Fibroblast of the aortic adventitia (primary cell): ENCODE measurements around the gene ACTR1A. TPM values are rescaled to one million over a fixed set of nuclear protein-coding genes. Genes with fewer than 3 reads are reported as not detected.

ENCODE experiments used
- DNase-seq: peaks from one replicate; pipeline ENCODE4 v3.0.0-alpha.2; 2010; ENCODE audit warnings: low read depth
- H3K4me3 ChIP-seq: 2 replicates; pipeline ENCODE4 v1.5.1; 2011; ENCODE audit warnings: low read depth, mild to moderate bottlenecking, control low read depth, low read length, moderate library complexity
- CTCF ChIP-seq: IDR thresholded peaks from 2 replicates; pipeline ENCODE4 v1.5.1; 2011; ENCODE audit warnings: mild to moderate bottlenecking, low read length, control low read depth, inconsistent platforms; ENCODE audit not compliant: insufficient read depth
- total RNA-seq: library from RNA; depleted of rRNA; stranded (reverse); fragments of >200 nt; gene quantifications from 2 replicates; pipeline ENCODE4 v1.2.3, GENCODE V29; 2012; ENCODE audit warnings: low replicate concordance

The ACTR1A gene
- total RNA-seq, 1 donor: 105 TPM

- H3K4me3 ChIP-seq: peak overlapping the region; percentile 75
- no peak for DNase-seq
- TF ChIP-seq CTCF: no peak
Measured at GRCh38 chr10:102450124-102450373, 52.5 kb downstream of the ACTR1A start.

- no peak for TF ChIP-seq CTCF
- peak overlapping the region; percentile 75 for H3K4me3 ChIP-seq
- DNase-seq: peak; percentile 37
Measured at GRCh38 chr10:102449321-102450123, 53.0 kb downstream of the ACTR1A start.

- DNase-seq: no peak
- no peak for TF ChIP-seq CTCF
- no peak overlapping the region for H3K4me3 ChIP-seq
Measured at GRCh38 chr10:102444851-102445250, 57.7 kb downstream of the ACTR1A start.

- no peak for DNase-seq
- no peak overlapping the region for H3K4me3 ChIP-seq
- TF ChIP-seq CTCF: no peak
Measured at GRCh38 chr10:102438374-102438773, 64.1 kb downstream of the ACTR1A start.

- TF ChIP-seq CTCF: no peak
- H3K4me3 ChIP-seq: no peak overlapping the region
- no peak for DNase-seq
Measured at GRCh38 chr10:102437515-102437914, 65.0 kb downstream of the ACTR1A start.

- H3K4me3 ChIP-seq: peak overlapping the region; percentile 18
- no peak for DNase-seq
- no peak for TF ChIP-seq CTCF
Measured at GRCh38 chr10:102436312-102436711, 66.2 kb downstream of the ACTR1A start.
